Sigmoid colon (tissue), 7 donors: ENCODE results near the gene GTF3C4. TPM values are rescaled to one million over a fixed set of nuclear protein-coding genes. Genes with fewer than 3 reads are reported as not detected.

Experiments
- DNase-seq: peaks from one replicate; pipeline ENCODE4 v3.0.0-alpha.2; 2019
- H3K27ac ChIP-seq, 4 donors: fragments of 200-600 bp; sonication (generic); one replicate each; pipeline ENCODE4 v1.5.1; 2016 to 2019; ENCODE audit warnings: mild to moderate bottlenecking in 1 of 4
- H3K27me3 ChIP-seq, 3 donors: fragments of 200-600 bp; sonication (generic); one replicate each; pipeline ENCODE4 v1.5.1; 2019; ENCODE audit warnings: mild to moderate bottlenecking in 1 of 3
- H3K36me3 ChIP-seq, 4 donors: fragments of 200-600 bp; sonication (generic); one replicate each; pipeline ENCODE4 v1.5.1; 2016 to 2019
- H3K4me1 ChIP-seq, 4 donors: fragments of 200-600 bp; sonication (generic); one replicate each; pipeline ENCODE4 v1.5.1; 2017 to 2019
- H3K4me3 ChIP-seq, 4 donors: fragments of 200-600 bp; sonication (generic); one replicate each; pipeline ENCODE4 v1.5.1; 2017 to 2019; ENCODE audit warnings: mild to moderate bottlenecking in 2 of 4, moderate library complexity in 1 of 4
- H3K9me3 ChIP-seq, 4 donors: fragments of 200-600 bp in 3 of 4; sonication (generic) in 3 of 4; one replicate each; pipeline versions ENCODE4 v1.5.1 to v1.6.1; 2013 to 2019
- EP300 ChIP-seq, 4 donors: sonication (generic); formaldehyde crosslinking; IDR thresholded peaks; one replicate each; pipeline ENCODE4 v1.6.1; 2017; ENCODE audit warnings: antibody characterized with exemption in 4 of 4
- POLR2A ChIP-seq, 2 donors: fragments of 450-650 bp; IDR thresholded peaks; one replicate each; pipeline ENCODE4 v1.6.1; 2016; ENCODE audit warnings: antibody characterized with exemption in 2 of 2, mild to moderate bottlenecking in 2 of 2, moderate library complexity in 2 of 2
- POLR2AphosphoS5 ChIP-seq, 4 donors: sonication (generic); formaldehyde crosslinking; IDR thresholded peaks; one replicate each; pipeline ENCODE4 v1.6.1; 2017; ENCODE audit warnings: antibody characterized with exemption in 4 of 4
- WGBS, 2 donors: extraction: QIAGEN DNeasy Blood & Tissue Kit; methylation state at CpG; one replicate each; pipeline ENCODE4 v1.1.7; 2013; 5-methylcytosine and 5-hydroxymethylcytosine counted together
- intact Hi-C: fragments of 100-400 bp; cut with DNase I; formaldehyde crosslinking; loops from one replicate; pipeline ENCODE4 v1.15.1; 2023
- polyA plus RNA-seq, 3 donors: library from polyadenylated mRNA; stranded (reverse); fragments of 200-250 nt; gene quantifications; one replicate each; pipeline ENCODE4 v1.2.3, GENCODE V29; 2013
- total RNA-seq, 4 donors: library from RNA; depleted of rRNA; stranded (reverse); fragments of >200 nt; gene quantifications; one replicate each; pipeline ENCODE4 v1.1.0, GENCODE V29; 2016
- TF ChIP-seq, protein P1 (sequence below), 4 experiments: fragments of 450-650 bp in 3 of 4; fragments of 200-600 bp in 1 of 4; IDR thresholded peaks; one replicate each; pipeline ENCODE4 v1.5.1; 2016 to 2019; ENCODE audit warnings: antibody characterized with exemption in 4 of 4, mild to moderate bottlenecking in 3 of 4, moderate library complexity in 2 of 4
- donor health status: healthy with polysubstance abuse.
- donor health status: Bipolar disorder and iron deficiency.
- donor health status: healthy.

The GTF3C4 gene
- total and polyA plus RNA-seq, 7 donors, result 2.1 to 12.2 (median 10.7) TPM

DNA sequence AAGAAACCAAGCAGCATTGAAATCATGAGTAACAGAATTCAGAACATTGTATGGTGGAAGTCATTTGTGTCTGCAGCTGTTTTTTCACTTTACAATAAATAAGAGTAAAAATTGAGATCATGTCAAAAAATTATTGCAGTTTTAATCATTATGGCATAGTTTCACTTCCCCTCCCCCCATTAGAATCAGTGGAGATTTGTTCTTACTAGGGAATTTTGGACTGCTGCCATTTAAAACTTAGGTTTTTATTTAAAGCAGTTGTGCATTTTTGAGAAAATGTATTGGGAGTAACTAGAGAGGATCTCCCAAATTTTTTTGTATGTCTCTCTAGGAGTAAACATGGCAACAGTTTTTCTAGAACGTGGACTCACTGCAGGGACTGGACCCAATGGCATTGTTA is 20.4 kb downstream of the GTF3C4 start:
- 83 to 94% methylated on average over 1 of the region's 1 CpG for WGBS, 2 donors
- no peak overlapping the region for H3K4me3 ChIP-seq
- TF ChIP-seq POLR2A (IDR thresholded peaks at IDR 0.05), result no peak
- TF ChIP-seq EP300 (IDR thresholded peaks at IDR 0.05), result no peak
- TF ChIP-seq, protein P1, sequence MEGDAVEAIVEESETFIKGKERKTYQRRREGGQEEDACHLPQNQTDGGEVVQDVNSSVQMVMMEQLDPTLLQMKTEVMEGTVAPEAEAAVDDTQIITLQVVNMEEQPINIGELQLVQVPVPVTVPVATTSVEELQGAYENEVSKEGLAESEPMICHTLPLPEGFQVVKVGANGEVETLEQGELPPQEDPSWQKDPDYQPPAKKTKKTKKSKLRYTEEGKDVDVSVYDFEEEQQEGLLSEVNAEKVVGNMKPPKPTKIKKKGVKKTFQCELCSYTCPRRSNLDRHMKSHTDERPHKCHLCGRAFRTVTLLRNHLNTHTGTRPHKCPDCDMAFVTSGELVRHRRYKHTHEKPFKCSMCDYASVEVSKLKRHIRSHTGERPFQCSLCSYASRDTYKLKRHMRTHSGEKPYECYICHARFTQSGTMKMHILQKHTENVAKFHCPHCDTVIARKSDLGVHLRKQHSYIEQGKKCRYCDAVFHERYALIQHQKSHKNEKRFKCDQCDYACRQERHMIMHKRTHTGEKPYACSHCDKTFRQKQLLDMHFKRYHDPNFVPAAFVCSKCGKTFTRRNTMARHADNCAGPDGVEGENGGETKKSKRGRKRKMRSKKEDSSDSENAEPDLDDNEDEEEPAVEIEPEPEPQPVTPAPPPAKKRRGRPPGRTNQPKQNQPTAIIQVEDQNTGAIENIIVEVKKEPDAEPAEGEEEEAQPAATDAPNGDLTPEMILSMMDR (IDR thresholded peaks at IDR 0.05), result no peak
- no peak for TF ChIP-seq POLR2AphosphoS5 (IDR thresholded peaks at IDR 0.05)
- H3K36me3 ChIP-seq, result peaks cover 3 to 66% (median 33%) of the 10 kb centered on the region in 4 donors
- H3K27me3 ChIP-seq, result no peaks in the 10 kb centered on the region
- intact Hi-C loops, result no loop called here
- no peaks in the 10 kb centered on the region for H3K9me3 ChIP-seq
- no peaks in the 10 kb centered on the region for H3K4me1 ChIP-seq
- H3K27ac ChIP-seq, result no peak overlapping the region
- no peak for DNase-seq

DNA sequence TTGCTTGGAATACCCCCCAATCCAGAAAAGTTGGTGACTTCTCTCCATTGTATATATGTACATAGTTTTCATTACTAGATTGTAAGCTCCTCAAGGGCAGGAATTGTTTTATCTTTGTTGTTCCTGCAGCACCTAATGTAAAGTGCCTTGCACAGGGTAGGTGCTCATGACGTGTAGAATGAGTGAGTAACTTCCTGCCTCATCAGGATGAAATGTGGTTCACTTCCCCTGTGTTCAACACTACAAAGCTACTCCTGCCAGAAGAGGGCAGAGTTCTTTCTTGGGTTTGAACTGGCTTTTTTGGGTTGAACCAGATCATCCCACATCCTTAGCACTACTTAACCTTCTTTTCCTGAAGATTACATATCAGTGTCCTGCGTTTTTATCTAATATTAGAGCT is 23.9 kb downstream of the GTF3C4 start:
- intact Hi-C loops, result no loop called here
- WGBS, 2 donors, result 21 to 31% methylated on average over 2 of the region's 2 CpGs

DNA sequence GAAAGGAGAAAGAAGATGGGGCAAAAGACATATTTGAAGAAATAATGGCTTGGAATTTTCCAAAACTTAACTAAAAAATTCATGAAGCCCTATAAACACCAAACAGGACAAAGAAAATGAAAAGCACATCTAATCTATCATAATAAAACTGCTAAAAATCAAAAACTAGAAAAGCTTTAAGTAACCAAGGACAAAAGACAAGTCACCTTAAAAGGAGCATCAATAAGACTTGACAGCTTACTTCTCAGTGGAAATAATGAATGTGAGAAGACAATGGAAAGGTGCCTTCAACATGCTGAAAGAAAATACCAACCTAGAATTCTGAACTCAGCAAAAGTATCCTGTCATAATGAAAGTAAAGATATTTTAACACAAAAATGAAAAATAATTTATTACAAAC is 27.0 kb downstream of the GTF3C4 start:
- Histone ChIP-seq H3K4me3 (no peak overlapping the region), H3K36me3 (peaks cover 0 to 3% (median 0%) of the 10 kb centered on the region in 4 donors), H3K4me1 (no peaks in the 10 kb centered on the region), H3K27ac (no peak overlapping the region), H3K9me3 (peaks cover 0 to 7% (median 3%) of the 10 kb centered on the region in 4 donors), H3K27me3 (no peaks in the 10 kb centered on the region)
- DNase-seq, result no peak
- intact Hi-C loops, result no loop called here
- TF ChIP-seq POLR2AphosphoS5 (IDR thresholded peaks at IDR 0.05) (no peak), POLR2A (IDR thresholded peaks at IDR 0.05) (no peak), EP300 (IDR thresholded peaks at IDR 0.05) (no peak)
- TF ChIP-seq, protein P1 (IDR thresholded peaks at IDR 0.05), result no peak

More for the DNA sequence above, 23.9 kb downstream of the GTF3C4 start:
- H3K4me1 ChIP-seq, result no peaks in the 10 kb centered on the region
- no peaks in the 10 kb centered on the region for H3K27me3 ChIP-seq
- peaks cover 0 to 7% (median 3%) of the 10 kb centered on the region in 4 donors for H3K9me3 ChIP-seq
- TF ChIP-seq, protein P1 (IDR thresholded peaks at IDR 0.05), result peak in 2 of 4 experiments; percentile 16 to 18
- no peak for TF ChIP-seq EP300 (IDR thresholded peaks at IDR 0.05)
- no peak overlapping the region for H3K4me3 ChIP-seq
- peaks cover 0 to 34% (median 8%) of the 10 kb centered on the region in 4 donors for H3K36me3 ChIP-seq
- no peak for DNase-seq
- no peak overlapping the region for H3K27ac ChIP-seq

DNA sequence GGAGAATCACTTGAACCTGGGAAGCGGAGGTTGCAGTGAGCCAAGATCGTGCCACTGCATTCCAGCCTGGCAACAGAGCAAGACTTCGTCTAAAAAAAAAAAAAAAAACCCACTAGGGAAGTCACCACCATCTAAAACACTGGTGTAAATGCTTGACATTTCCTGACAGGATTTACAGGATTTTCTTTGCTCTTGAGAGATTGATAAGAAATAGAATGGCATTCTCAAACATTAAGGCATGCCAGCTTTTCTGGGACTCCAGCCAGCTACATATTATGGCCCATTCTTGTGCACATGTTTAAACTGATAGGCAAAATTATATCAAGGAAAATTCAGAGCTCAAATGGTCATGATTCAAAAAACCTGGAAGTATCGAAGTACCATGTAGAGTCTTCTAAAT is 28.7 kb downstream of the GTF3C4 start:
- H3K4me3 ChIP-seq, result no peak overlapping the region
- no peak overlapping the region for H3K27ac ChIP-seq
- H3K9me3 ChIP-seq, result peaks cover 0 to 7% (median 3%) of the 10 kb centered on the region in 4 donors
- TF ChIP-seq, protein P1 (IDR thresholded peaks at IDR 0.05), result no peak
- TF ChIP-seq POLR2AphosphoS5 (IDR thresholded peaks at IDR 0.05) (no peak), POLR2A (IDR thresholded peaks at IDR 0.05) (no peak), EP300 (IDR thresholded peaks at IDR 0.05) (no peak)
- H3K36me3 ChIP-seq, result no peaks in the 10 kb centered on the region
- WGBS, 2 donors, result 16 to 48% methylated on average over 4 of the region's 4 CpGs
- H3K27me3 ChIP-seq, result no peaks in the 10 kb centered on the region
- DNase-seq, result no peak
- no peaks in the 10 kb centered on the region for H3K4me1 ChIP-seq
- intact Hi-C loops, result no loop called here

DNA sequence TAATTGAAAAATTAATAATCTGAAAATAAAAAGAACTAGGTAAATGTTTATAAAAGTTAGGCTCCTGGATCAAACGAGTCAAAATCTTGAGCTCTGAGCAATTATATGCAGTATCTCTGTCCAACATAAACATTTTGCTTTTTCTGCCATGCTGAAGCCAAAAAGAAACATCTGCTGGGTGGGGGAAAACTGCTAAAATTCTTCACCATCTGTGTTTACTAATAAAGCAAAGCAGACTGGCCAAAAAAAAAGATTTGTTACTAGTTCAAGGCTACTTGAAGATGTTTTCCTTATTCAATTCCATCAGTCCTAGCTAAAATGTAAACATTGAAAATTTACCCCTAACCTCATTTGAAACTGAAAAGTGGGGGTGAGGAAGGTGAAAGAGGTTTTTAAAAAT is 29.7 kb downstream of the GTF3C4 start:
- Histone ChIP-seq H3K9me3 (peaks cover 0 to 7% (median 3%) of the 10 kb centered on the region in 4 donors), H3K27ac (no peak overlapping the region), H3K27me3 (no peaks in the 10 kb centered on the region), H3K36me3 (no peaks in the 10 kb centered on the region), H3K4me1 (no peaks in the 10 kb centered on the region), H3K4me3 (no peak overlapping the region)
- DNase-seq, result no peak
- 4 to 25% methylated on average over 1 of the region's 1 CpG for WGBS, 2 donors
- intact Hi-C loops, result no loop called here
- TF ChIP-seq POLR2AphosphoS5 (IDR thresholded peaks at IDR 0.05) (no peak), EP300 (IDR thresholded peaks at IDR 0.05) (no peak)
